ENCODE results near the gene PGLYRP4. TPM values are rescaled to one million over a fixed set of nuclear protein-coding genes. Genes with fewer than 3 reads are reported as not detected.

The PGLYRP4 gene
- polyA plus RNA-seq, 3 donors from 2014 or later: not detected

DNA sequence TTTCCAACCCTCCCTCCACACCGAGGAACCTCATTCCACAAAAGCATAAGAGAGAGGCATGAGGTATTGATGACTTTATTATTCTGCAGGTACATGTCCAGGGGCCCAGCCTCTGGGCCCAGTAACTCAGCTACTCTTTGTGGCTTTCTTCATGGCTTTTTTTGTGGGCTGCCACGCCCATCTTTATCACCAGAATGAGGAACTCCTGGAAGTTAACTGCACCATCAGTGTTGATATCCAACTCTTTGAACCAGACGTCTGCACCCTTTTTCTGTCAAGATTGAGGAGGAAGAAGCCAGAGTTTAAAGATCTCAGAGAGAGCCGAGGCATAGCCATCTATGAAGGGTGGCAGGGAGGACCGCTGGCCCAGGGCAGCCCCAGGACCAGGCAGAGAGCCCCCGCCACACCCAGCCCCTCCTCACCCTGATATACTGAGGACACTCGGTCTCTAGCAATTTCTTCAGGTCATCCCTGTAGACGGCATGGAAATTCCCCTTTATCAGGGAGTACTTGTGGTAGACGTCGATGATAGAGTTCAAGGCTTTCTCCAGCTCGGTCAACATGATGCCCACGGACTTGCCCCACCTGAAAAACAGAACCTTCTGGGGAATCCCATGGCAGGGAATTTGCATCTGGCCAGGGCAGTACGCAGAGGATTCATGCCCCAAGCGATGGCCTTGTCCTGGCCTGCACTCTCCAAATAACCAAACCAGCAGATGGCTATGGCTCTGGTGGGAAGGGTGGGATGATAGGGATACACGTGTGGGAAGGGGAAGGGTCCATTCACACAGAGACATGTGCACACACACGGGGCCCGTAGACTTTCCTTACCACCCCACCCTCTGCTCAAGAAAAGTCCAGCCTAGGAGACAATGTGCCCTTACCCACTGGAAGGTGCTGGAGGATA lies 41.6 kb upstream of the PGLYRP4 start:
- H3K9me3 Mint-ChIP-seq: no peaks in the 10 kb centered on the region
- no peaks in the 10 kb centered on the region for H3K4me1 Mint-ChIP-seq
- peaks cover 0 to 11% (median 4%) of the 10 kb centered on the region in 3 donors for H3K27me3 Mint-ChIP-seq (ENCODE audit: low read depth in 3 of 3)
- DNase-seq: no peak
- H3K36me3 Mint-ChIP-seq: no peaks in the 10 kb centered on the region
- H3K4me3 Mint-ChIP-seq: no peak overlapping the region
- no peak overlapping the region for H3K27ac Mint-ChIP-seq

DNA sequence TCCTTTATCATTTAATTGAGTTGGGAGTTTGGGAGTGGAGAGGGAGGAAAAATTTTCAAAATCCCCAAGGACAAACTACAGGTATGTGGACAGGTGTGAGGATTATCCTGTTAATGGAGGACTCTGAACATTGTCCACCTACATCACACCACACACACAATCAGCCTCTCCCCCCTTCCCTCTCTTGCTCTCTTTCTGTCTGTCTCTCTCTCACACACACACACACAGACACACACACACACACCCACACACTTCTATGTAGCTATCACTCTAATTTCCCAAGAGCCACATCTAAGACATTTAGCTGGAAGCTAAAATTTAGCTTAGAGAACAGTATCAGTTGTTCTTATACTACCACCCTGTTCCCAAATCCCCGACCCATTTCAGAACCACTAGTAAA lies 40.8 kb upstream of the PGLYRP4 start:
- H3K4me3 Mint-ChIP-seq: no peak overlapping the region
- H3K36me3 Mint-ChIP-seq: no peaks in the 10 kb centered on the region
- H3K4me1 Mint-ChIP-seq: no peaks in the 10 kb centered on the region
- H3K27me3 Mint-ChIP-seq (ENCODE audit: low read depth in 3 of 3): peaks cover 0 to 10% (median 4%) of the 10 kb centered on the region in 3 donors
- no peak overlapping the region for H3K27ac Mint-ChIP-seq
- no peak for DNase-seq
- no peaks in the 10 kb centered on the region for H3K9me3 Mint-ChIP-seq

DNA sequence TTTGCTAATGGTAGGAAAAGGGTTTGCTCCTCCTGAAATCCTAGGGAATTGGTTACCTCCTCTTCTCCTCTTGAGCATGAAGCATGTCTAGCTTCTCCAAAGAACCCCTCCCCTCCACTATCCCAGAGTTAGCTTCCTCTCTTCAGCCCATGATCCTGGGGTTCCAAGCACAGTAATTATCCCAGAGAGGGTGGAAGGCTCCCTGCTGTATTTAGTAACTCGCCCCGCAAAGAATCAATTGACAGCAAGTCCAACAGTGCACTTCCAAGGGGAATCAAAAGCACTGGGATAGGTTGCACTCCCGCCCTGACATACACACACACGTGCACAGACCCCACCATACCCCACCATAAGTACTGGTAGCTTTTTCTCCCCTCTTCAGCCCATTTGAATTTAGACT lies 39.1 kb upstream of the PGLYRP4 start:
- H3K4me1 Mint-ChIP-seq: no peaks in the 10 kb centered on the region
- no peak overlapping the region for H3K4me3 Mint-ChIP-seq
- H3K36me3 Mint-ChIP-seq: no peaks in the 10 kb centered on the region
- H3K9me3 Mint-ChIP-seq: peaks cover 0 to 3% (median 0%) of the 10 kb centered on the region in 6 donors
- peaks cover 0 to 4% (median 2%) of the 10 kb centered on the region in 3 donors for H3K27me3 Mint-ChIP-seq (ENCODE audit: low read depth in 3 of 3)
- no peak for DNase-seq
- no peak overlapping the region for H3K27ac Mint-ChIP-seq

DNA sequence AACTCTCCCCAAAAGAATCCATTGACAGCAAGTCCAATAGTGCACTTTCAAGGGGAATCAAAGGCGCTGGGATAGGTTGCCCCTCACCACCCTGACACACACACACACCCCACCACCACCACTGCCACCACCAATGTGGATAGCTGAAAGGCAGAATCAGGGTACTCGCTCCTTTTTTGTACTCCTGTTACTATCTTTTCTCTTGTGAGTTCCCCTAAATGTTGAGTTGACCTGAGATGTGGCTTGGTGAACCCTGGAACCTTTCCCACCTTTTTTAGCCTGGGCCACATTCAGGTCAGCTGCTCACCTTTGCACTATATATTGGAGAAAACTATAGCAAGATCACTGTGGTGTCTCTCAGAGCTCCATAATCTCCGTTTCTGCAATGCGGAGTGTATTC lies 38.4 kb upstream of the PGLYRP4 start:
- no peak for DNase-seq
- H3K36me3 Mint-ChIP-seq: no peaks in the 10 kb centered on the region
- no peaks in the 10 kb centered on the region for H3K4me1 Mint-ChIP-seq
- peaks cover 0 to 6% (median 2%) of the 10 kb centered on the region in 6 donors for H3K9me3 Mint-ChIP-seq
- H3K27me3 Mint-ChIP-seq (ENCODE audit: low read depth in 3 of 3): peaks cover 0 to 4% (median 2%) of the 10 kb centered on the region in 3 donors
- H3K27ac Mint-ChIP-seq: no peak overlapping the region
- no peak overlapping the region for H3K4me3 Mint-ChIP-seq

DNA sequence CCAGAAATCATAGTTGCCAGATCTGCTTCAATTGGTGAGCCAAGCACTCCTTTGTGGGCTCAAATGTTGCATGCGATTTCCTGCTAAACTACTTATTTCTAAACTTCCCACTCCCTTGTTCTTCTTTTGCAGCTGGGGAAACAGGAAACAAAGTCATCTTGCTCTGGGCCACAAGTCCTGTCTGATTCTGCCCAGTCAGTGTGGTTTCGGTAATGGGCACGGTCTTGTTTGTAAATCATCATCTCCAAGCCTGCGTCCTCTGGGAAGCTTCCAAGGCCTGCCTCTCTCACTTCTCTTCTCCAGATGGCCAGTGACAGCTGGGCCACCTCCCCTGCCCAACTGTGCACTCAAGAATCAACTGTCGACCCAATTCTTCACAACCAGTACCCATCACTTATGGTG lies 37.9 kb upstream of the PGLYRP4 start:
- DNase-seq: no peak
- no peak overlapping the region for H3K27ac Mint-ChIP-seq
- H3K4me3 Mint-ChIP-seq: no peak overlapping the region
- H3K9me3 Mint-ChIP-seq: peaks cover 0 to 11% (median 4%) of the 10 kb centered on the region in 6 donors
- peaks cover under 1 to 4% (median 4%) of the 10 kb centered on the region in 3 donors for H3K27me3 Mint-ChIP-seq (ENCODE audit: low read depth in 3 of 3)
- H3K36me3 Mint-ChIP-seq: no peaks in the 10 kb centered on the region
- no peaks in the 10 kb centered on the region for H3K4me1 Mint-ChIP-seq

DNA sequence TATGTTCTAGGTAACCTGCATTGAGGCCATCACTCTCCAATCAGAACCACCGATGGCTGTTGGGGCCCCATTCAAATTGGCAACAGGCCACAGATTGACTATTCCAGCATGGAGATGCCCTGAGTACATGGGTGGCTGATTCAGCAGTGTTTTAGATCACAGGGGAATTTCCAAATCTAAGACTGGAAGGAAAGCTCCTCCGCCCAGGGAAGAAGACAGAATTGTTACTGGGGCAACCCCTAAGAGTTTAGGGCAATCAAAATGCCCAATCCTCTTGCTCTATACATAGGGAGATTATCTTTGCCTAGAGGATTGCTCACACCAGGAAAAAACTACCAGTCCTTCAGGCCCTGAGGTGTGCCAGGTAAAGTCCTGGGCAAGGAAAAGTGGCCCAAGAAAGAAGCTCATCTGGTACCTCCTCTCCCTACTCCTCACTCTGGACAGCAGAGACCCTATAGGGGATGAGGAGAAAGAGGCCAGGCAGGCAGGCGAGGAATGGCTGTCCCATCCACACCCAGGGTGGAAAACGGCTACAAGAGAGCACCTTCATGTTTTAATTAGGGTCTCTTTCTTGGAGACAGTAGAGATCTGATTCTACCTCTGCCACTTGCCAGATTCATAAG lies 36.4 kb upstream of the PGLYRP4 start:
- no peak for DNase-seq

DNA sequence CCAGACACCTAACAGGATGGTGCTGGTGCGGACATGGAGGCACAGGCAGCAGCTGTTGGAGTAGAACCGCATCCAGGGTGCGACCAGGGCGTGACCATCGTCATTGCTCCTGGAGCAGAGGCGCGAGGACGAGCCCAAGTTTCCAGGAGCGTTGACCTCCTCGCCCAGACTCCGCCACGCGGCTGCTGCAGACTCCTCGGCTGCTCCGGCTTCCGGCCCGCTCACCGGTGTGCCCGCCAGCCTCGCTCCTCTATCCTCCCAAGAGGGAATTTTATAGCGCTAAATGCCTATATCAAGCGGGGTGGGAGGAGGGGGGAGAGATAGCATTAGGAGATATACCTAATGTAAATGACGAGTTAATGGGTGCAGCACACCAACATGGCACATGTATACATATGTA lies 32.1 kb upstream of the PGLYRP4 start:
- H3K27ac Mint-ChIP-seq: no peak overlapping the region
- peaks cover 0 to 17% (median 9%) of the 10 kb centered on the region in 6 donors for H3K9me3 Mint-ChIP-seq
- H3K27me3 Mint-ChIP-seq (ENCODE audit: low read depth in 3 of 3): peaks cover 2 to 10% (median 2%) of the 10 kb centered on the region in 3 donors
- no peaks in the 10 kb centered on the region for H3K36me3 Mint-ChIP-seq
- H3K4me3 Mint-ChIP-seq: no peak overlapping the region
- DNase-seq: no peak
- H3K4me1 Mint-ChIP-seq: no peaks in the 10 kb centered on the region

More for the DNA sequence above, 36.4 kb upstream of the PGLYRP4 start:
- Mint-ChIP-seq H3K4me3 (no peak overlapping the region), H3K4me1 (no peaks in the 10 kb centered on the region), H3K27me3 (ENCODE audit: low read depth in 3 of 3) (peaks cover 2 to 10% (median 2%) of the 10 kb centered on the region in 3 donors), H3K9me3 (peaks cover 0 to 17% (median 9%) of the 10 kb centered on the region in 6 donors), H3K36me3 (no peaks in the 10 kb centered on the region), H3K27ac (no peak overlapping the region)

DNA sequence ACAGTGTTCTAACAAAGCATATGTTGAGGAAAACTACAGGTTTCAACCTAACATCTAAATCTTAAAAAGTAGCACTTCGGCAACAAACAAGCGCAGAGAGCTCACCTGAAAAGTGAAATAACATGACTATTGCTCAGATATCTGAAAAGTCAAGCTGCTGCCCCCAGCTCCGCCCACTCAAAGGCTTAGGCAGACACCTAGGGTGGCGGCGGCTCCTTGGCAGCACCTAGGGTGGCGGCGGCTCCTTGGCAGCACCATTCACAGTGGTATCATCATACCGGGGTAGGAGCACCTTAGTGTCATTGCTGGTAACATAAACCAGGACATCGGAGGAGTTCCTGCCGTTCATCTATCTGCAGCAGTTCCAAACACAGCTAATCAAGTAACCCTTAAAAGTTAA lies 30.9 kb upstream of the PGLYRP4 start:
- Mint-ChIP-seq H3K27me3 (ENCODE audit: low read depth in 3 of 3) (peaks cover 2 to 12% (median 2%) of the 10 kb centered on the region in 3 donors), H3K36me3 (no peaks in the 10 kb centered on the region)

DNA sequence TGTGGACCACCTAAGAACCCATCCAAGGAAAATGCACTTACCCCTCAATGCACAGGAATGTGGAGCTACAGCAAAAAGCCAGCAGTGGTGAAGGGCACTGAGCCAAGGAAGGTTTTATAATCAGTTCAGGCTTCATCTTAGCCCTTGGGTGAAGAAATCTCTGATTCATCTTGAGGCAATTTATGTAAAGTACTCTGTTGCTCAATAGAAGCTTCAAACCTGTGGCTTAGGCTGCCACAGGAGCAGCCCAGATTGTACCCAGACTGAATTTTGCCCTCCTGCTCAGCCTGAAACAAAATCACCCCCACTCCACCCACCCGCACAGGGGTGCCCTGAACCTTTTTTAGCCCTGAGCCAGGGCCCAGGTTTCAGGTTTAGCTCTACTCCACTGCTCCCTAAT lies 26.9 kb upstream of the PGLYRP4 start, which contains the start of gene S100A12:
Gene S100A12, minus strand, starts transcription at position 111 of the 400 bp plus-strand sequence. CDS start 1,029 bp downstream, outside the sequence.
- Mint-ChIP-seq H3K4me3 (no peak within 1 kb of the TSS), H3K27me3 (ENCODE audit: low read depth in 3 of 3) (peaks cover 0 to 9% (median 2%) of the 10 kb centered on the region in 3 donors), H3K4me1 (no peaks in the 10 kb centered on the region), H3K9me3 (peaks cover 0 to 3% (median 0%) of the 10 kb centered on the region in 6 donors), H3K27ac (no peak within 1 kb of the TSS), H3K36me3 (no peaks in the 10 kb centered on the region)
- DNase-seq: no peak

More for the DNA sequence above, 30.9 kb upstream of the PGLYRP4 start:
- DNase-seq: no peak
- no peak overlapping the region for H3K4me3 Mint-ChIP-seq
- no peaks in the 10 kb centered on the region for H3K4me1 Mint-ChIP-seq
- no peak overlapping the region for H3K27ac Mint-ChIP-seq
- peaks cover 0 to 17% (median 9%) of the 10 kb centered on the region in 6 donors for H3K9me3 Mint-ChIP-seq

DNA sequence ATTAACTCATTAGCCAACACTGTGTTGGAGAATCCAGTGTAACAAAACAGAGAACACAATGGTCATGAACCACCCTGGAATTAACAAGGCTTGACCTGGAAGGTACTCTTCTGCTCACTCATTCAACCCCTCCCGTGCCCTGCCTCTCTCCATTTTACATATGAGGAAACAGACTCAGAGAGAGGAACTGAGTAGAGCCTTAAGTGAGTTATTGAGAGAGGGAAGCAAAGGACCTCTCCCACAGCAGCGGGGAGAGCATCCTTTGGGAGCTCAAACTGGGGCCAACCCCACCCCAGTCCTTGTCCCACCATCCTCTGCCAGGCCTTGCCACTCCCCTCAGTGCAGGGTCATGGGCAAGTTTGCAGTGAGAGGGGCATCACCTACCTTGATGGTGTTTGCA lies 25.4 kb upstream of the PGLYRP4 start:
- peaks cover 0 to 3% (median 0%) of the 10 kb centered on the region in 6 donors for H3K9me3 Mint-ChIP-seq
- no peak overlapping the region for H3K4me3 Mint-ChIP-seq
- no peak for DNase-seq
- no peaks in the 10 kb centered on the region for H3K4me1 Mint-ChIP-seq
- peaks cover 0 to 9% (median 3%) of the 10 kb centered on the region in 3 donors for H3K27me3 Mint-ChIP-seq (ENCODE audit: low read depth in 3 of 3)
- no peaks in the 10 kb centered on the region for H3K36me3 Mint-ChIP-seq
- H3K27ac Mint-ChIP-seq: no peak overlapping the region

DNA sequence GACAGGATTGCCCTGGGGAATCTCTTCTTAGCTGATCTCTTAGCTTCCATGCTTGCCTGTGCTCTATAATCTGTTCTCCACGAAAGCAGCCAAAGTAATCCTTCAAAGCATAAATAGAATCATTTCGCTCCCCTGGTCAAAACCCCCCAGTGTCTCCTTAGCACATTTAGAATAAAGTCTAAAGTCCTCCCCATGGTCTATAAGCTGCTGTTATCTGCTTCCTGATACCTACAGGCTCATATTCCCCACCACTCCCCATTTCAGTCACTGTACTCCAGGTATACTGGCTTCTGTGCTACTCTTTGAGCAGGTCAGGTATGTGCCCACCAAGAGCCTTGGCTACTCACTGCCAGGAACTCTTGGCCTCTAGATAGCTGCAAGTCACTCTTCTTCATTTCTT lies 23.9 kb upstream of the PGLYRP4 start:
- Mint-ChIP-seq H3K27me3 (ENCODE audit: low read depth in 3 of 3) (peaks cover 0 to 9% (median 1%) of the 10 kb centered on the region in 3 donors), H3K4me1 (no peaks in the 10 kb centered on the region), H3K4me3 (no peak overlapping the region), H3K36me3 (no peaks in the 10 kb centered on the region), H3K27ac (no peak overlapping the region), H3K9me3 (no peaks in the 10 kb centered on the region)
- DNase-seq: no peak

DNA sequence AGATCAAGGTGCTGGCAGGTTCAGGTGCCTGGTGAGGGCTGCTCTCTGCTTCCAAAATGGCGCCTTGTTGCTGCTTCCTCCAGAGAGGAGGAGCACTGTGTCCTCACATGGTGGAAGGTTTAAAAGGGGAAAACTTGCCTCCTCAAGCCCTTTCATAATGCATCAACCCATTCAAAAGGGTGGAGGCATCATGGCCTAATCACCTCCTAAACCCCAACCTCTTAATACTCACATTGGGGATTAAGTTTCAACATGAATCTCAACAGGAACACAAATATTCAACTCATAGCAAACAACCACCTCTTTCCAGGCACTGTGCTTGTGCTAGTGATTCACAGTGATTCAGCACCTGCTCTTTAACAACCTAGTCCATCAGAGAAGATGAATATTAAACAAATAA lies 22.6 kb upstream of the PGLYRP4 start:
- Mint-ChIP-seq H3K4me3 (no peak overlapping the region), H3K27ac (no peak overlapping the region), H3K36me3 (no peaks in the 10 kb centered on the region), H3K27me3 (ENCODE audit: low read depth in 3 of 3) (peaks cover 0 to 8% (median 1%) of the 10 kb centered on the region in 3 donors), H3K9me3 (no peaks in the 10 kb centered on the region), H3K4me1 (no peaks in the 10 kb centered on the region)
- no peak for DNase-seq

DNA sequence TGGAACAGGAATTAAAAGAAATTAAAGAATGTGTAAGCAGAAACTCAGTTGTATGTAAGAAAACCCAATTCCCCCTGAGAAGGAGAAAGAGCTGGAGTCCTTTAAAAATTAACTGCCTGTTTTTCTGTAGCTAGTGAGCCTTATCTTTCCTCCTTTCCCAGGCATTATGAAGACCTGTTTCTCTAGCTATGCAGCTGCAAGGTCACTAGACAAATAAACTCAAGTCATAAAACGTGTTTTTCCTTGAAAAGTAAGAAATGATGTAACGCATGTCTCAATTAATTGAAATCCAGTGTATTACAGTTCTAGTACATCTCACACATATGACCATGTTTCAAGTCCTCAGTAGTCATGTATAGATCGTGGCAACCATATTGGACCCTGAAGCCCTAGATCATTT lies 21.5 kb upstream of the PGLYRP4 start:
- H3K9me3 Mint-ChIP-seq: no peaks in the 10 kb centered on the region
- H3K36me3 Mint-ChIP-seq: no peaks in the 10 kb centered on the region
- no peaks in the 10 kb centered on the region for H3K4me1 Mint-ChIP-seq
- no peak overlapping the region for H3K4me3 Mint-ChIP-seq
- DNase-seq: no peak
- H3K27me3 Mint-ChIP-seq (ENCODE audit: low read depth in 3 of 3): peaks cover 0 to 8% (median 1%) of the 10 kb centered on the region in 3 donors
- no peak overlapping the region for H3K27ac Mint-ChIP-seq

DNA sequence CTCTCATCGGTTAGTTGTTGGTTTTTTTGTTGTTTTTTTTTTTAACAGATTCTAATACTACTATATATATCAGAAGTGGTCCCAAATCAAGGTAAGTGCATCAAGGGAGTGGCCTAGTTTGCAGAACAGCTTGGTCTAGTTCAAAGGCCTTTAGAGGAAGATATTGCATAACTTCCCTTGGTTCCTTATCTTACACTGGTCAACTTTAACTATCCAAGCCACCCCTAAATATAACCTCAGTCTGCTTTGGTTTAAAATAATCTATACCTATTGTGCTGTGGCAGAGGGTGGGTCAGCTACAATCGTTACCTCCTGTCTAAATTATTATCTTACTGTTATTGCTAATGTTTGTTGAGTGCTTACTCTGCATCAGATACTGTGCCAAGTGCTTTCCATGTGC lies 19.9 kb upstream of the PGLYRP4 start:
- Mint-ChIP-seq H3K36me3 (no peaks in the 10 kb centered on the region), H3K4me3 (no peak overlapping the region), H3K4me1 (no peaks in the 10 kb centered on the region), H3K27ac (no peak overlapping the region), H3K9me3 (no peaks in the 10 kb centered on the region), H3K27me3 (ENCODE audit: low read depth in 3 of 3) (peaks cover 2 to 10% (median 4%) of the 10 kb centered on the region in 3 donors)
- DNase-seq: no peak
